Stomach (tissue), 9 donors: ENCODE data around the gene HS2ST1. TPM values are rescaled to one million over a fixed set of nuclear protein-coding genes. Genes with fewer than 3 reads are reported as not detected.

Experiments used
- DNase-seq, 2 donors: peaks; one replicate each; pipeline versions ENCODE4 v3.0.0 to v3.0.0-alpha.2; 2013 to 2019
- H3K27ac ChIP-seq, 5 donors: fragments of 200-600 bp in 4 of 5; sonication (generic) in 4 of 5; one replicate each; pipeline ENCODE4 v1.5.1; 2013 to 2019; ENCODE audit warnings: mild to moderate bottlenecking in 1 of 5, moderate library complexity in 1 of 5
- H3K27me3 ChIP-seq, 3 donors: fragments of 200-600 bp; sonication (generic); one replicate each; pipeline ENCODE4 v1.5.1; 2017 to 2019; ENCODE audit warnings: mixed run types in 1 of 3
- H3K36me3 ChIP-seq, 4 donors: fragments of 200-600 bp; sonication (generic); 1 replicate in 3 of 4; 2 replicates in 1 of 4; pipeline ENCODE4 v1.5.1; 2016 to 2019
- H3K4me1 ChIP-seq, 4 donors: fragments of 200-600 bp; sonication (generic); one replicate each; pipeline ENCODE4 v1.5.1; 2016 to 2019
- H3K4me3 ChIP-seq, 4 donors: fragments of 200-600 bp; sonication (generic) in 3 of 4; one replicate each; pipeline ENCODE4 v1.5.1; 2016 to 2019; ENCODE audit warnings: mild to moderate bottlenecking in 1 of 4
- H3K9me3 ChIP-seq, 4 donors: fragments of 200-600 bp; sonication (generic); one replicate each; pipeline ENCODE4 v1.5.1; 2016 to 2019
- CTCF ChIP-seq, 7 experiments: fragments of 450-650 bp in 4 of 7; fragments of 200-600 bp in 3 of 7; sonication (generic) in 3 of 7; IDR thresholded peaks; one replicate each; pipeline ENCODE4 v1.5.1; 2016 to 2019; ENCODE audit warnings: antibody characterized with exemption in 7 of 7, control low read depth in 2 of 7, mild to moderate bottlenecking in 1 of 7
- EP300 ChIP-seq: sonication (generic); formaldehyde crosslinking; IDR thresholded peaks from one replicate; pipeline ENCODE4 v1.6.1; 2017; ENCODE audit warnings: antibody characterized with exemption
- POLR2A ChIP-seq, 4 donors: fragments of 450-650 bp; IDR thresholded peaks; one replicate each; pipeline ENCODE4 v1.6.1; 2016; ENCODE audit warnings: antibody characterized with exemption in 4 of 4, control low read depth in 2 of 4, mild to moderate bottlenecking in 1 of 4, moderate library complexity in 1 of 4
- POLR2AphosphoS5 ChIP-seq, 3 donors: sonication (generic); formaldehyde crosslinking; IDR thresholded peaks; one replicate each; pipeline ENCODE4 v1.6.1; 2016; ENCODE audit warnings: antibody characterized with exemption in 3 of 3
- WGBS, 5 donors: extraction: QIAGEN DNeasy Blood & Tissue Kit in 3 of 5; methylation state at CpG; one replicate each; pipeline versions ENCODE4 v1.1.5 to v1.1.7; 2013 to 2018; 5-methylcytosine and 5-hydroxymethylcytosine counted together
- intact Hi-C: fragments of 100-400 bp; cut with DNase I; formaldehyde crosslinking; loops from one replicate; pipeline ENCODE4 v1.15.1; 2023; ENCODE audit warnings: low total_unique reads
- polyA plus RNA-seq, 3 donors: library from polyadenylated mRNA; stranded (reverse); fragments of 200-250 nt; gene quantifications; one replicate each; pipeline ENCODE4 v1.2.3, GENCODE V29; 2013
- total RNA-seq, 5 donors: library from RNA; depleted of rRNA; stranded (reverse); fragments of >200 nt; gene quantifications; one replicate each; pipeline versions ENCODE4 v1.1.0 to v1.2.3, GENCODE V29; 2014 to 2016
- donor health status: healthy with polysubstance abuse.
- donor health status: Bipolar disorder and iron deficiency.
- donor health status: healthy.

HS2ST1 gene
- total and polyA plus RNA-seq, 8 donors = 1.8 to 29.0 (median 5.1) TPM

- 93 to 99% (median 95%) methylated on average over 3 of the region's 3 CpGs for WGBS, 5 donors
- Histone ChIP-seq H3K27me3 (no peaks in the 10 kb centered on the region), H3K27ac (no peak overlapping the region), H3K4me3 (no peak overlapping the region), H3K9me3 (no peaks in the 10 kb centered on the region), H3K4me1 (no peaks in the 10 kb centered on the region), H3K36me3 (no peaks in the 10 kb centered on the region)
- intact Hi-C loops = no loop called here
- TF ChIP-seq POLR2A (IDR thresholded peaks at IDR 0.05) = no peak
- no peak for TF ChIP-seq POLR2AphosphoS5 (IDR thresholded peaks at IDR 0.05)
- no peak for TF ChIP-seq CTCF (IDR thresholded peaks at IDR 0.05)
- TF ChIP-seq EP300 = no peak
- DNase-seq = no peak
Measured at GRCh38 chr1:87143413-87144135, 229.1 kb downstream of the HS2ST1 start.

DNA sequence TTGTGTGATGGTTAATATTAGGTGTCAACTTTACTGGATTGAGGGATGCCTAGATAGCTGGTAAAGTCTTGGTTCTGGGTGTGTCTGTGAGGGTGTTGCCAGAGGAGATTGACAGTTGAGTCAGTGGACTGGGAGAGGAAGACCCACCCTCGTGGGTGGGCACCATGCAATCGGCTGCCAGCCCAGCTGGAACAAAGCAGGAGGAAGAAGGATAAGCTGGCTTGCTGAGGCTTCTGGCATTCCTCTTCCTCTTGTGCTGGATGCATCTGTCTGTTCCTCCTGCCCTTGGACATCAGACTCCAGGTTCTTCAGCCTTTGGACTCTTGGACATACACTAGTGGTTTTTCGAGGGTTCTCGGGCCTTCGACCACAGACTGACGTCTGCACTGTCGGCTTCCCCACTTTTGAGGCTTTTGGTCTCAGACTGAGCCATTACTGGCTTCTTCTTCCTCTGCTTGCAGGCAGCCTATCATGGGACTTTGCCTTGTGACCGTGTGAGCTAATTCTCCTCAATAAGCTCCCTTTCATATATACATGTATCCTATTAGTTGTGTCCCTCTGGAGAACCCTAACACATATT, 230.0 kb downstream of the HS2ST1 start:
- Histone ChIP-seq H3K4me3 (no peak overlapping the region), H3K4me1 (peaks cover 0 to 5% (median 2%) of the 10 kb centered on the region in 4 donors), H3K27ac (no peak overlapping the region), H3K27me3 (no peaks in the 10 kb centered on the region), H3K9me3 (no peaks in the 10 kb centered on the region), H3K36me3 (no peaks in the 10 kb centered on the region)
- TF ChIP-seq CTCF (IDR thresholded peaks at IDR 0.05) = no peak
- TF ChIP-seq POLR2A (IDR thresholded peaks at IDR 0.05) = no peak
- TF ChIP-seq POLR2AphosphoS5 (IDR thresholded peaks at IDR 0.05) = no peak
- TF ChIP-seq EP300 = no peak
- intact Hi-C loops = no loop called here
- 68 to 80% (median 69%) methylated on average over 8 of the region's 8 CpGs for WGBS, 5 donors
- DNase-seq = no peak

- DNase-seq = no peak
- 71 to 93% (median 90%) methylated on average over 2 of the region's 2 CpGs for WGBS, 5 donors
- intact Hi-C loops = no loop called here
- H3K4me3 ChIP-seq = no peak overlapping the region
- H3K9me3 ChIP-seq = no peaks in the 10 kb centered on the region
- H3K4me1 ChIP-seq = peaks cover 0 to 10% (median 8%) of the 10 kb centered on the region in 4 donors
- H3K36me3 ChIP-seq = no peaks in the 10 kb centered on the region
- no peaks in the 10 kb centered on the region for H3K27me3 ChIP-seq
- no peak overlapping the region for H3K27ac ChIP-seq
- no peak for TF ChIP-seq EP300
Measured at GRCh38 chr1:87144981-87145380, 230.5 kb downstream of the HS2ST1 start.

GRCh38 chr1:87146538-87146937, 232.1 kb downstream of the HS2ST1 start:
- H3K36me3 ChIP-seq = no peaks in the 10 kb centered on the region
- TF ChIP-seq EP300 (no peak), POLR2A (IDR thresholded peaks at IDR 0.05) (no peak), CTCF (IDR thresholded peaks at IDR 0.05) (no peak), POLR2AphosphoS5 (IDR thresholded peaks at IDR 0.05) (no peak)
- H3K27ac ChIP-seq = no peak overlapping the region
- H3K9me3 ChIP-seq = no peaks in the 10 kb centered on the region
- H3K4me1 ChIP-seq = peaks cover 0 to 22% (median 11%) of the 10 kb centered on the region in 4 donors
- no peak overlapping the region for H3K4me3 ChIP-seq
- intact Hi-C loops = no loop called here
- WGBS, 5 donors = 83 to 93% (median 90%) methylated on average over 2 of the region's 2 CpGs
- H3K27me3 ChIP-seq = no peaks in the 10 kb centered on the region
- no peak for DNase-seq

DNA sequence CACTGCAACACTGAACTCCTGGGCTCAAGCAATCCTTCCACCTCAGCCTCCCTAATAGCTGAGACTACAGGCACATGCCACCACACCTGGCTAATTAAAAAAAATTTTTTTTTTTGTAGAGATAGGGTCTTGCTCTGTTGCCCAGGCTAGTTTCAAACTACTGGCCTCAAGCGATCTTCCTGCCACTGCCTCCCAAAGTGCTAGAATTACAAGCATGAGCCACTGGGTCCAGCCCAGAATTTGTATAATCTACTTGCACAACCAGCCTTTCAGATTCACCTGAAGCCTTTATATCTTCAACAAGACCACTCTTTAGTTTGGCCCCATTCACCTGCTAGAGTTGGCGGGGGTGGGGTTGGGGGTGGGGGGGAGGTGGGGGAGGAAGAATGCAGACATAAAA, 232.6 kb downstream of the HS2ST1 start:
- no peaks in the 10 kb centered on the region for H3K9me3 ChIP-seq
- WGBS, 5 donors = 46 to 94% (median 50%) methylated on average over 2 of the region's 2 CpGs
- no peak overlapping the region for H3K27ac ChIP-seq
- intact Hi-C loops = no loop called here
- no peak for DNase-seq
- H3K4me1 ChIP-seq = peaks cover 2 to 25% (median 13%) of the 10 kb centered on the region in 4 donors
- H3K27me3 ChIP-seq = no peaks in the 10 kb centered on the region
- H3K36me3 ChIP-seq = no peaks in the 10 kb centered on the region
- no peak overlapping the region for H3K4me3 ChIP-seq
- no peak for TF ChIP-seq POLR2A (IDR thresholded peaks at IDR 0.05)
- TF ChIP-seq CTCF (IDR thresholded peaks at IDR 0.05) = no peak
- TF ChIP-seq POLR2AphosphoS5 (IDR thresholded peaks at IDR 0.05) = no peak
- TF ChIP-seq EP300 = no peak
